ENCODE measurements around the gene ECI1. TPM values are rescaled to one million over a fixed set of nuclear protein-coding genes. Genes with fewer than 3 reads are reported as not detected.

ECI1 gene
- total and polyA plus RNA-seq, 2 experiments from 2014 or later, result 71.4 to 156 TPM

GRCh38 chr16:2229632-2230250 is 21.6 kb downstream of the ECI1 start:
- Histone ChIP-seq H3K79me2 (peaks cover 33% of the 10 kb centered on the region), H3K27me3 (no peaks in the 10 kb centered on the region), H3K36me3 (replicated peaks; ENCODE audit: insufficient read depth, low read depth) (no peaks in the 10 kb centered on the region), H3K4me2 (no peak overlapping the region), H3K9me3 (ENCODE audit: low read depth) (no peaks in the 10 kb centered on the region), H3K27ac (no peak overlapping the region), H4K20me1 (ENCODE audit: insufficient read depth, poor library complexity, severe bottlenecking) (peaks cover 11% of the 10 kb centered on the region), H3K4me1 (ENCODE audit: insufficient read depth) (peaks cover 8% of the 10 kb centered on the region), H3K9me2 (replicated peaks; ENCODE audit: insufficient read depth) (no peaks in the 10 kb centered on the region), H3K4me3 (no peak overlapping the region), H2AFZ (no peak overlapping the region)
- 97% methylated on average over 23 of the region's 23 CpGs for WGBS (ENCODE audit: low lambda C conversion rate, missing lambda C conversion rate)
- DNase-seq (ENCODE audit: low spot score), result no peak
- TF ChIP-seq EZH2phosphoT487 (IDR thresholded peaks at IDR 0.05; ENCODE audit: low read depth, severe bottlenecking, unreplicated experiment) (no peak), EZH2 (IDR thresholded peaks at IDR 0.05; ENCODE audit: borderline replicate concordance) (no peak)
- TF ChIP-seq, protein P1, sequence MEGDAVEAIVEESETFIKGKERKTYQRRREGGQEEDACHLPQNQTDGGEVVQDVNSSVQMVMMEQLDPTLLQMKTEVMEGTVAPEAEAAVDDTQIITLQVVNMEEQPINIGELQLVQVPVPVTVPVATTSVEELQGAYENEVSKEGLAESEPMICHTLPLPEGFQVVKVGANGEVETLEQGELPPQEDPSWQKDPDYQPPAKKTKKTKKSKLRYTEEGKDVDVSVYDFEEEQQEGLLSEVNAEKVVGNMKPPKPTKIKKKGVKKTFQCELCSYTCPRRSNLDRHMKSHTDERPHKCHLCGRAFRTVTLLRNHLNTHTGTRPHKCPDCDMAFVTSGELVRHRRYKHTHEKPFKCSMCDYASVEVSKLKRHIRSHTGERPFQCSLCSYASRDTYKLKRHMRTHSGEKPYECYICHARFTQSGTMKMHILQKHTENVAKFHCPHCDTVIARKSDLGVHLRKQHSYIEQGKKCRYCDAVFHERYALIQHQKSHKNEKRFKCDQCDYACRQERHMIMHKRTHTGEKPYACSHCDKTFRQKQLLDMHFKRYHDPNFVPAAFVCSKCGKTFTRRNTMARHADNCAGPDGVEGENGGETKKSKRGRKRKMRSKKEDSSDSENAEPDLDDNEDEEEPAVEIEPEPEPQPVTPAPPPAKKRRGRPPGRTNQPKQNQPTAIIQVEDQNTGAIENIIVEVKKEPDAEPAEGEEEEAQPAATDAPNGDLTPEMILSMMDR (IDR thresholded peaks at IDR 0.05; ENCODE audit: poor library complexity), result no peak

GRCh38 chr16:2229091-2229490 is 22.3 kb downstream of the ECI1 start:
- DNase-seq (ENCODE audit: low spot score), result no peak
- no peaks in the 10 kb centered on the region for H3K9me2 ChIP-seq (replicated peaks; ENCODE audit: insufficient read depth)
- H3K36me3 ChIP-seq (replicated peaks; ENCODE audit: insufficient read depth, low read depth), result no peaks in the 10 kb centered on the region
- peaks cover 13% of the 10 kb centered on the region for H3K4me1 ChIP-seq (ENCODE audit: insufficient read depth)
- no peak overlapping the region for H3K4me2 ChIP-seq
- TF ChIP-seq, protein P1 (IDR thresholded peaks at IDR 0.05; ENCODE audit: poor library complexity), result no peak
- TF ChIP-seq EZH2 (IDR thresholded peaks at IDR 0.05; ENCODE audit: borderline replicate concordance), result no peak
- peaks cover 17% of the 10 kb centered on the region for H4K20me1 ChIP-seq (ENCODE audit: insufficient read depth, poor library complexity, severe bottlenecking)
- no peak overlapping the region for H2AFZ ChIP-seq
- H3K79me2 ChIP-seq, result peaks cover 40% of the 10 kb centered on the region
- H3K27ac ChIP-seq, result no peak overlapping the region
- H3K4me3 ChIP-seq, result no peak overlapping the region
- 96% methylated on average over 12 of the region's 12 CpGs for WGBS (ENCODE audit: low lambda C conversion rate, missing lambda C conversion rate)
- no peaks in the 10 kb centered on the region for H3K9me3 ChIP-seq (ENCODE audit: low read depth)
- H3K27me3 ChIP-seq, result no peaks in the 10 kb centered on the region

DNA sequence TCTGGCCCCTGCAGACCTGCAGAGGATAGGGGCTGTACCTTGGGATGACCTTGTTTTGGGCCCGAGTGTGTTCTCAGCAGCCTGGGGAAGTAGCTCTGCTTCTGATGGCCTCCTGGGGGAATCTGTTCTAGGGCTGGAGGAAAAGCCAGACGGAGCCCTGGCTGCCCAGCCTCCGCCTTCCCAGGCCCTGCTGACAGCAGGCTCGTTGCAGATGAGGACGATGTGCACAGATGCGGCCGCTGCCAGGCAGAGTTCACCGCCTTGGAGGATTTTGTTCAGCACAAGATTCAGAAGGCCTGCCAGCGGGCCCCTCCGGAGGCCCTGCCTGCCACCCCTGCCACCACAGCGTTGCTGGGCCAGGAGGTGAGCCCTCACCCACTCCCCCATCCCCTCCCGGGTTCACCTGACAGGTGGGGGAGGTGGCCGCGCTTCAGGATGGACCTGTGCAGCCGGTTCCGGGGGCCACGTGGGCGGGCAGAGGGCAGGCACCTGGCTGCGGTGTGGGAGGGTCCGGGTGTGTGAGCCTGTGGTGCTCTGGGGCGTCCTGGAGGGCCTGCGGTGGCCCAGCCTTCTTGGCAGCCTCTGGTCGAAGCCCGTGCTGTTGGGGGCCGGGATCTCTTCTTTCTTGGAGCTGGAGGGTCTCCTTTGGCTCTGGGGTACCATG is 23.1 kb downstream of the ECI1 start:
- H4K20me1 ChIP-seq (ENCODE audit: insufficient read depth, poor library complexity, severe bottlenecking), result peaks cover 17% of the 10 kb centered on the region

More for the DNA sequence above, 23.1 kb downstream of the ECI1 start:
- 86% methylated on average over 20 of the region's 25 CpGs for WGBS (ENCODE audit: low lambda C conversion rate, missing lambda C conversion rate)
- H2AFZ ChIP-seq, result no peak overlapping the region
- no peak overlapping the region for H3K27ac ChIP-seq
- H3K4me3 ChIP-seq, result no peak overlapping the region
- peaks cover 40% of the 10 kb centered on the region for H3K79me2 ChIP-seq
- peaks cover 13% of the 10 kb centered on the region for H3K4me1 ChIP-seq (ENCODE audit: insufficient read depth)
- H3K9me2 ChIP-seq (replicated peaks; ENCODE audit: insufficient read depth), result no peaks in the 10 kb centered on the region
- TF ChIP-seq, protein P1 (IDR thresholded peaks at IDR 0.05; ENCODE audit: poor library complexity), result no peak
- TF ChIP-seq EZH2phosphoT487 (IDR thresholded peaks at IDR 0.05; ENCODE audit: low read depth, severe bottlenecking, unreplicated experiment) (no peak), EZH2 (IDR thresholded peaks at IDR 0.05; ENCODE audit: borderline replicate concordance) (no peak)
- DNase-seq (ENCODE audit: low spot score), result no peak
- no peaks in the 10 kb centered on the region for H3K27me3 ChIP-seq
- H3K4me2 ChIP-seq, result no peak overlapping the region
- H3K9me3 ChIP-seq (ENCODE audit: low read depth), result no peaks in the 10 kb centered on the region
- no peaks in the 10 kb centered on the region for H3K36me3 ChIP-seq (replicated peaks; ENCODE audit: insufficient read depth, low read depth)

All from hepatocyte (in vitro differentiated cells).